Endothelial cell of umbilical vein (primary cell): Measurements from ENCODE around the gene EIF4A3. TPM values are rescaled to one million over a fixed set of nuclear protein-coding genes. Genes with fewer than 3 reads are reported as not detected.

Experiments used
- BruUV-seq: library from RNA; stranded (reverse); fragments of 400-500 nt; replicated peaks from 2 replicates; lab custom pipeline; 2021; lab: Mats Ljungman, UMichigan
- CTCF ChIA-PET: fragments of 300-600, 350-600 bp; sonication (Branson Sonifier 250); formaldehyde crosslinking; loops from one replicate; lab custom pipeline; 2021; ENCODE audit warnings: antibody characterized with exemption, inconsistent platforms; lab: Charles Lee
- POLR2A ChIA-PET: fragments of 300-600, 350-600 bp; sonication (Branson Sonifier 250); formaldehyde crosslinking; loops from one replicate; lab custom pipeline; 2021; ENCODE audit warnings: antibody characterized with exemption, inconsistent platforms; lab: Charles Lee
- DNase-seq: peaks from one replicate; pipeline ENCODE4 v3.0.0-alpha.2; 2011; ENCODE audit warnings: low read depth, low spot score
- FAIRE-seq: peaks from 2 replicates; lab custom pipeline; 2011; peaks lifted over from hg19 to GRCh38; lab: Jason Lieb, UNC
- H2AFZ ChIP-seq: 2 replicates; pipeline ENCODE4 v1.6.0; 2012; ENCODE audit warnings: low read depth, low read length, control low read depth, inconsistent platforms
- H3K27ac ChIP-seq: 2 replicates; pipeline ENCODE4 v1.5.1; 2011; ENCODE audit warnings: low read depth, mild to moderate bottlenecking, control low read depth, low read length, moderate library complexity; ENCODE audit not compliant: insufficient read depth
- H3K27me3 ChIP-seq, 2 experiments: 2 replicates each; pipeline versions ENCODE4 v1.6.0 to v1.6.1; 2011; ENCODE audit warnings: low read length in 2 of 2, mixed read lengths in 1 of 2; ENCODE audit not compliant: control insufficient read depth in 2 of 2, insufficient read depth in 2 of 2
- H3K36me3 ChIP-seq, 2 experiments: 2 replicates in 1 of 2; 3 replicates in 1 of 2; pipeline ENCODE4 v1.5.1; 2011; ENCODE audit warnings: low read length in 2 of 2, mild to moderate bottlenecking in 1 of 2, moderate library complexity in 1 of 2; ENCODE audit not compliant: control insufficient read depth in 2 of 2, insufficient read depth in 2 of 2; ENCODE audit errors: extremely low read depth in 1 of 2
- H3K4me1 ChIP-seq: 3 replicates; pipeline ENCODE4 v1.5.1; 2011; ENCODE audit warnings: mild to moderate bottlenecking, low read length; ENCODE audit not compliant: control insufficient read depth, insufficient read depth; ENCODE audit errors: extremely low read depth
- H3K4me2 ChIP-seq: 2 replicates; pipeline ENCODE4 v1.6.1; 2011; ENCODE audit warnings: low read length, control low read depth, mixed read lengths; ENCODE audit not compliant: insufficient read depth
- H3K4me3 ChIP-seq, 3 experiments: fragments of 200-600 bp in 1 of 3; sonication (generic), shearing (Covaris generic) in 1 of 3; replicated peaks in 1 of 3; 2 replicates each; pipeline ENCODE4 v1.5.1; 2011 to 2016; ENCODE audit warnings: control low read depth in 3 of 3, low read length in 3 of 3, mild to moderate bottlenecking in 2 of 3, inconsistent platforms in 1 of 3, low read depth in 1 of 3, moderate library complexity in 1 of 3; ENCODE audit not compliant: insufficient read depth in 1 of 3
- H3K79me2 ChIP-seq: 2 replicates; pipeline ENCODE4 v1.6.0; 2012; ENCODE audit warnings: low read length, inconsistent platforms; ENCODE audit not compliant: control insufficient read depth, insufficient read depth
- H3K9ac ChIP-seq: replicated peaks from 2 replicates; pipeline ENCODE3; 2011; ENCODE audit warnings: low read length, control low read depth; ENCODE audit not compliant: insufficient read depth; ENCODE audit errors: extremely low read depth
- H3K9me1 ChIP-seq: replicated peaks from 3 replicates; pipeline ENCODE4 v1.6.0; 2011; ENCODE audit warnings: mild to moderate bottlenecking, low read length; ENCODE audit not compliant: control insufficient read depth, insufficient read depth; ENCODE audit errors: extremely low read depth
- H3K9me3 ChIP-seq: replicated peaks from 2 replicates; pipeline ENCODE4 v1.5.1; 2012; ENCODE audit warnings: low read length, inconsistent platforms; ENCODE audit not compliant: control insufficient read depth, insufficient read depth
- H4K20me1 ChIP-seq: replicated peaks from 2 replicates; pipeline ENCODE3; 2011; ENCODE audit warnings: mild to moderate bottlenecking, low read length; ENCODE audit not compliant: control insufficient read depth, insufficient read depth; ENCODE audit errors: extremely low read depth
- EZH2 ChIP-seq: IDR thresholded peaks from 2 replicates; pipeline ENCODE4 v1.6.1; 2012; ENCODE audit warnings: borderline replicate concordance, low read depth, mild to moderate bottlenecking, moderate library complexity, low read length, inconsistent platforms; ENCODE audit not compliant: severe bottlenecking
- FOS ChIP-seq: IDR thresholded peaks from 2 replicates; pipeline ENCODE4 v1.6.1; 2011; ENCODE audit warnings: mild to moderate bottlenecking, low read length, moderate library complexity, borderline replicate concordance; ENCODE audit not compliant: insufficient read depth
- GATA2 ChIP-seq: IDR thresholded peaks from 2 replicates; pipeline ENCODE4 v1.7.0; 2011; ENCODE audit warnings: low read depth, mild to moderate bottlenecking, moderate library complexity, mixed read lengths, low read length; ENCODE audit not compliant: insufficient read length, insufficient read depth
- POLR2AphosphoS5 ChIP-seq: IDR thresholded peaks from 2 replicates; pipeline ENCODE4 v1.6.1; 2012; ENCODE audit warnings: low read depth, mild to moderate bottlenecking, control low read depth, low read length, moderate library complexity; ENCODE audit not compliant: insufficient read depth
- dilution Hi-C: fragments of 300-500 bp; cut with MboI; formaldehyde crosslinking; loops from one replicate; pipeline ENCODE4 v1.15.0; 2019; ENCODE audit warnings: low sequenced_read_pairs; ENCODE audit not compliant: extremely low pct_ligation_motif_present
- intact Hi-C: fragments of 100-400 bp; cut with micrococcal nuclease; formaldehyde crosslinking; loops from one replicate; pipeline ENCODE4 v1.10.0; 2022
- polyA plus RNA-seq, 4 experiments: library from polyadenylated mRNA; depleted of rRNA in 3 of 4; stranded (reverse) in 3 of 4; unstranded in 1 of 4; fragments of >200 nt; gene quantifications; 2 replicates each; pipeline versions ENCODE4 v1.2.1 to v1.2.3, GENCODE V29; 2011 to 2012; ENCODE audit warnings: missing spikeins in 1 of 4
- total RNA-seq: library from RNA; stranded (reverse); gene quantifications from 2 replicates; pipeline ENCODE4 v1.2.3, GENCODE V29; 2021

The EIF4A3 gene
- total and polyA plus RNA-seq, 2 donors (not counting 3 experiments of a cell fraction or from before 2014, with no cell fraction given), result 90.4 to 94.5 TPM

GRCh38 chr17:80168371-80168770 is 21.4 kb upstream of the EIF4A3 start:
- DNase-seq, result no peak
- no peak overlapping the region for H3K27ac ChIP-seq
- CTCF ChIA-PET, result interaction anchor here (1.2 to 2.1 kb wide), 2 partner anchors 11 to 27 kb away, joined by 3 to 9 read pairs; no protein-coding TSS in a partner anchor
- BruUV-seq, result no TSS peak
- H4K20me1 ChIP-seq, result no peaks in the 10 kb centered on the region
- no peak for FAIRE-seq
- no peaks in the 10 kb centered on the region for H3K9me1 ChIP-seq
- intact Hi-C loops, result no loop called here
- no peaks in the 10 kb centered on the region for H3K36me3 ChIP-seq
- H3K4me1 ChIP-seq, result no peaks in the 10 kb centered on the region
- no peak overlapping the region for H3K9ac ChIP-seq
- no peak overlapping the region for H2AFZ ChIP-seq
- no peak overlapping the region for H3K4me3 ChIP-seq
- POLR2A ChIA-PET, result no interaction called here
- H3K27me3 ChIP-seq, result peaks cover 0 to 5% of the 10 kb centered on the region in 2 experiments
- dilution Hi-C loops, result no loop called here
- TF ChIP-seq FOS, result no peak
- no peak for TF ChIP-seq EZH2
- no peak for TF ChIP-seq POLR2AphosphoS5
- no peaks in the 10 kb centered on the region for H3K9me3 ChIP-seq
- no peak overlapping the region for H3K4me2 ChIP-seq
- no peaks in the 10 kb centered on the region for H3K79me2 ChIP-seq

DNA sequence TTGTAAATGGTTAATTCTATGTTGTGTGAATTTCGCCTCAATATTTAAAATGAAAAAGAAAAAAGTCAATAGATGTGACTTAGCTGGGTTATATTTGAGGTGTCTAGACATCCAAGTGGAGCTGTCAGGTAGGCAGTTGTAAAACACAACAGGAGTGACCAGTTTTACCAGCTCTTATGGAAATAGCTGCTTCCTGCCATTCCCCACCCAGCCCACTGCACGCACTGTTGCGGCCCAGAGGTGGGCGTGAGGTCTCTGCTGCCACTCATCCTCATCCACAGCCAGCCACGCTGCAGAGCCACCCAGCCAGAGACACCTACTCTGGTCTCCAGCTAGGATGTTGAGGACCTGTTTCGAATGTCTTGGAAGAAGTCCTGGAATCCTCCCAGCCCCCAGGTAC is 19.5 kb upstream of the EIF4A3 start:
- ChIA-PET CTCF (interaction anchor here (2.1 kb wide), 1 partner anchor 29 kb away, joined by 9 read pairs; no protein-coding TSS in a partner anchor), POLR2A (no interaction called here)
- H3K4me1 ChIP-seq, result no peaks in the 10 kb centered on the region
- dilution Hi-C loops, result no loop called here
- H3K9me3 ChIP-seq, result no peaks in the 10 kb centered on the region
- H3K9me1 ChIP-seq, result no peaks in the 10 kb centered on the region
- intact Hi-C loops, result no loop called here
- H3K79me2 ChIP-seq, result no peaks in the 10 kb centered on the region
- no peak overlapping the region for H2AFZ ChIP-seq
- no peak overlapping the region for H3K27ac ChIP-seq
- no peaks in the 10 kb centered on the region for H4K20me1 ChIP-seq
- H3K27me3 ChIP-seq, result peaks cover 0 to 6% of the 10 kb centered on the region in 2 experiments
- no TSS peak for BruUV-seq
- no peak for FAIRE-seq
- TF ChIP-seq GATA2, result no peak
- no peak overlapping the region for H3K4me3 ChIP-seq
- no peak overlapping the region for H3K4me2 ChIP-seq
- no peaks in the 10 kb centered on the region for H3K36me3 ChIP-seq
- H3K9ac ChIP-seq, result no peak overlapping the region
- DNase-seq, result no peak
